ENCODE results near the gene MYO5B. TPM values are rescaled to one million over a fixed set of nuclear protein-coding genes. Genes with fewer than 3 reads are reported as not detected.

The MYO5B gene
- total RNA-seq, 1 experiment from 2014 or later, result 56.7 TPM

DNA sequence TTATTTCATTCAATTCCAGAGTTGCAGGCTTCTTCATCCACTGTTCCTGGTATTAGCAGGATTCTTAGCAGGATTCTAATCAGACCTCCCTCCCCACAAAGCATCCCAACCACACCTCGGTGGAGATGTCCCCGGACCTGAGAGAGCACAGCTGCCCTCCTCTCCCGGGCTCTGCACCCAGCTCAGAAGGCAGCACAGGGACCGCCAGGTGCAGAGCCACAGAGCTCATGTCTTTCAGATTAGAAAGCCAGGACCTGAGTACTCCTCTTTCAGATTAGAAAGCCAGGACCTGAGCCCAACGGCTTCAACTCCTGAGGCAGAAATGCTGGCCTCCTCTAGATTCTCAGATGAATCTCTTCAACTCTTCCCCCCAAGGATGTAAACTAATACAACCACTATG is 152.3 kb downstream of the MYO5B start:
- BruUV-seq (replicated peaks), result no TSS peak

DNA sequence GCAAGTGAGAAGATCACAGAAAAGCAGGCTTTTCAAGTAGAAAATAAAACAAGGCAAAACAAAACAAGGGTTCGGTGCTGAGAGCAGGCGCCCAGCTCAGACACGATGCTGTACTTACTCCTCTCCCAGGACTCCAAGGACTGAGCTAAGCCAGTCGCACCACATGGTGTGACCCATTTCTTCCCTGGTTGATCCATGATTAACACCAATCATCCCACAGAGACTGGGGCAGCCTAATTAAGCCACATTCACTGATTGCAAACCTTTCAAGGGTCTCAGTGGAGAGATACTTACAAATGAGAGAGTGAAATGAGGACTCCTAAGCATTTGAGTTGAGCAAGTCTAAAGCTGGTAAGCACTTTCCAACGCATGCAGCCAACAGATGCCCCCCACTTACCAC is 155.2 kb downstream of the MYO5B start:
- DNase-seq, result no peak
- H3K27me3 Mint-ChIP-seq (ENCODE audit: unreplicated experiment), result no peaks in the 10 kb centered on the region
- intact Hi-C loops (cut with micrococcal nuclease; ENCODE audit: unreplicated experiment), result no loop called here
- H3K4me1 Mint-ChIP-seq (ENCODE audit: low read depth, unreplicated experiment), result no peaks in the 10 kb centered on the region
- no peak overlapping the region for H3K27ac Mint-ChIP-seq (ENCODE audit: unreplicated experiment)
- no peaks in the 10 kb centered on the region for H3K9me3 Mint-ChIP-seq (ENCODE audit: low read depth, unreplicated experiment)
- TF ChIP-seq, protein P1, sequence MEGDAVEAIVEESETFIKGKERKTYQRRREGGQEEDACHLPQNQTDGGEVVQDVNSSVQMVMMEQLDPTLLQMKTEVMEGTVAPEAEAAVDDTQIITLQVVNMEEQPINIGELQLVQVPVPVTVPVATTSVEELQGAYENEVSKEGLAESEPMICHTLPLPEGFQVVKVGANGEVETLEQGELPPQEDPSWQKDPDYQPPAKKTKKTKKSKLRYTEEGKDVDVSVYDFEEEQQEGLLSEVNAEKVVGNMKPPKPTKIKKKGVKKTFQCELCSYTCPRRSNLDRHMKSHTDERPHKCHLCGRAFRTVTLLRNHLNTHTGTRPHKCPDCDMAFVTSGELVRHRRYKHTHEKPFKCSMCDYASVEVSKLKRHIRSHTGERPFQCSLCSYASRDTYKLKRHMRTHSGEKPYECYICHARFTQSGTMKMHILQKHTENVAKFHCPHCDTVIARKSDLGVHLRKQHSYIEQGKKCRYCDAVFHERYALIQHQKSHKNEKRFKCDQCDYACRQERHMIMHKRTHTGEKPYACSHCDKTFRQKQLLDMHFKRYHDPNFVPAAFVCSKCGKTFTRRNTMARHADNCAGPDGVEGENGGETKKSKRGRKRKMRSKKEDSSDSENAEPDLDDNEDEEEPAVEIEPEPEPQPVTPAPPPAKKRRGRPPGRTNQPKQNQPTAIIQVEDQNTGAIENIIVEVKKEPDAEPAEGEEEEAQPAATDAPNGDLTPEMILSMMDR (IDR thresholded peaks at IDR 0.05; ENCODE audit: unreplicated experiment), result no peak
- H3K36me3 Mint-ChIP-seq (ENCODE audit: insufficient read depth, unreplicated experiment), result no peaks in the 10 kb centered on the region
- no peak overlapping the region for H3K4me3 Mint-ChIP-seq (ENCODE audit: low read depth, unreplicated experiment)
- CTCF ChIA-PET, result no interaction called here
- no TSS peak for BruUV-seq (replicated peaks)

More for the DNA sequence above, 152.3 kb downstream of the MYO5B start:
- TF ChIP-seq, protein P1 (IDR thresholded peaks at IDR 0.05; ENCODE audit: unreplicated experiment), result no peak
- no peaks in the 10 kb centered on the region for H3K27me3 Mint-ChIP-seq (ENCODE audit: unreplicated experiment)
- CTCF ChIA-PET, result no interaction called here
- intact Hi-C loops (cut with micrococcal nuclease; ENCODE audit: unreplicated experiment), result no loop called here
- no peak for DNase-seq
- no peaks in the 10 kb centered on the region for H3K36me3 Mint-ChIP-seq (ENCODE audit: insufficient read depth, unreplicated experiment)
- H3K4me3 Mint-ChIP-seq (ENCODE audit: low read depth, unreplicated experiment), result no peak overlapping the region
- no peak overlapping the region for H3K27ac Mint-ChIP-seq (ENCODE audit: unreplicated experiment)
- H3K9me3 Mint-ChIP-seq (ENCODE audit: low read depth, unreplicated experiment), result no peaks in the 10 kb centered on the region
- H3K4me1 Mint-ChIP-seq (ENCODE audit: low read depth, unreplicated experiment), result no peaks in the 10 kb centered on the region

DNA sequence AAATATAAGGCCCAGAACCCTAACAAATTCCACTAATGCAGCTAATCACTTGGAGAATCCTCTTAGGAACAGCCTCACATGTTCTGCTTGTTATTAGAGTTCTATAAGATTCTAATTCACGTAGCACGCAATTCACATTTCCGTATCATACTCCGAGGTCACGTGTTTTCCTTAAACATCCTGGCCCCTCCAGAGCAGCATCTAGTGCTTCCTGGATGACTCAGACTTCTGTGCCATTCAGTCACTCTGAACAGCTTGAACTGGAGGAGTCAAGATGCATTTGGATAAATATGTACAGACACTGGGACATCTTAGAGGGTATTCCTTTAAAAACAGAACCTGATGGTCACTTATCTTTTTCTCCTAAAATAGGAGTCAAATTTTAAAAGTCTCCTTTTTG is 156.5 kb downstream of the MYO5B start:
- Mint-ChIP-seq H3K27me3 (ENCODE audit: unreplicated experiment) (no peaks in the 10 kb centered on the region), H3K36me3 (ENCODE audit: insufficient read depth, unreplicated experiment) (no peaks in the 10 kb centered on the region), H3K27ac (ENCODE audit: unreplicated experiment) (no peak overlapping the region), H3K4me3 (ENCODE audit: low read depth, unreplicated experiment) (no peak overlapping the region), H3K9me3 (ENCODE audit: low read depth, unreplicated experiment) (no peaks in the 10 kb centered on the region), H3K4me1 (ENCODE audit: low read depth, unreplicated experiment) (no peaks in the 10 kb centered on the region)
- TF ChIP-seq, protein P1 (IDR thresholded peaks at IDR 0.05; ENCODE audit: unreplicated experiment), result no peak
- no TSS peak for BruUV-seq (replicated peaks)
- no peak for DNase-seq
- CTCF ChIA-PET, result interaction anchor here (1.4 kb wide), 1 partner anchor 20 kb away, joined by 4 read pairs; no protein-coding TSS in a partner anchor
- intact Hi-C loops (cut with micrococcal nuclease; ENCODE audit: unreplicated experiment), result no loop called here

DNA sequence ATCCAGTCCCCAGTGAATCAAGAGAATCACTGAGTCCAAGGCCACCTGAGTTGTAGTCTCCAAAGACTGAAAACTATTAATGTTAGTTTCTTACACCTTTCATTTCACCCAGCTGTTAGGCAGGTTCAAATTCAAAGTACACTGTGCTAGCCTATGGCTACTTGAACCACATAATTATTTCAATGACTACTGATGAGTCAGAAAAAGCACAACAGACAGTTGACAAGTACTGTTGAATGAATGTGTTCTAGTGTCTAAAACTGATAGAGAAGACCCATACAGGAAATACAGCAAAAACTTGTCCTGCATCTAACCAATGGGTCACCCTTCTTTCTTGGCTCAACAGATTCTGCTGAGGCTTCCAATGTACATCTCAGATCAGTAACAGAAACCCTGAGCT is 160.9 kb downstream of the MYO5B start:
- H3K27me3 Mint-ChIP-seq (ENCODE audit: unreplicated experiment), result no peaks in the 10 kb centered on the region
- no peak overlapping the region for H3K27ac Mint-ChIP-seq (ENCODE audit: unreplicated experiment)
- H3K9me3 Mint-ChIP-seq (ENCODE audit: low read depth, unreplicated experiment), result no peaks in the 10 kb centered on the region
- CTCF ChIA-PET, result no interaction called here
- no TSS peak for BruUV-seq (replicated peaks)
- TF ChIP-seq, protein P1 (IDR thresholded peaks at IDR 0.05; ENCODE audit: unreplicated experiment), result no peak
- no peak for DNase-seq
- no peaks in the 10 kb centered on the region for H3K36me3 Mint-ChIP-seq (ENCODE audit: insufficient read depth, unreplicated experiment)
- H3K4me1 Mint-ChIP-seq (ENCODE audit: low read depth, unreplicated experiment), result no peaks in the 10 kb centered on the region
- no peak overlapping the region for H3K4me3 Mint-ChIP-seq (ENCODE audit: low read depth, unreplicated experiment)
- intact Hi-C loops (cut with micrococcal nuclease; ENCODE audit: unreplicated experiment), result no loop called here
